Neural progenitor cell (in vitro differentiated cells): ENCODE measurements around the gene MFAP3. TPM values are rescaled to one million over a fixed set of nuclear protein-coding genes. Genes with fewer than 3 reads are reported as not detected.

Experiments used
- DNase-seq: peaks from one replicate; pipeline ENCODE4 v3.0.0-alpha.2; 2016; ENCODE audit warnings: low spot score
- H2AFZ ChIP-seq: fragments of 200-600 bp; sonication (generic); replicated peaks from 2 replicates; pipeline ENCODE4 v1.6.1; 2016; ENCODE audit warnings: antibody characterized with exemption
- H3F3A ChIP-seq: fragments of 200-600 bp; sonication (generic); 2 replicates; pipeline ENCODE4 v1.6.1; 2016; ENCODE audit warnings: antibody characterized with exemption, low read depth
- H3K27ac ChIP-seq: fragments of 200-600 bp; sonication (generic); 2 replicates; pipeline ENCODE4 v1.5.1; 2016; ENCODE audit warnings: mild to moderate bottlenecking
- H3K27me3 ChIP-seq: fragments of 200-600 bp; sonication (generic); 2 replicates; pipeline ENCODE4 v1.6.1; 2016; ENCODE audit warnings: mild to moderate bottlenecking, moderate library complexity
- H3K36me3 ChIP-seq: fragments of 200-600 bp; sonication (generic); 2 replicates; pipeline ENCODE4 v1.5.1; 2016
- H3K4me1 ChIP-seq: fragments of 200-600 bp; sonication (generic); 2 replicates; pipeline ENCODE4 v1.6.1; 2016; ENCODE audit warnings: mixed run types
- H3K4me2 ChIP-seq: fragments of 200-600 bp; sonication (generic); 2 replicates; pipeline ENCODE4 v1.6.1; 2016
- H3K4me3 ChIP-seq: fragments of 200-600 bp; sonication (generic); 2 replicates; pipeline ENCODE4 v1.5.1; 2016
- H3K79me2 ChIP-seq: fragments of 200-600 bp; sonication (generic); 2 replicates; pipeline ENCODE4 v1.6.1; 2016; ENCODE audit warnings: low read depth
- H3K9ac ChIP-seq: fragments of 200-600 bp; sonication (generic); 2 replicates; pipeline ENCODE4 v1.6.1; 2016
- H3K9me3 ChIP-seq: fragments of 200-600 bp; sonication (generic); 2 replicates; pipeline ENCODE4 v1.5.1; 2016; ENCODE audit warnings: low read depth
- H4K20me1 ChIP-seq: fragments of 200-600 bp; sonication (generic); 2 replicates; pipeline ENCODE4 v1.6.1; 2016; ENCODE audit warnings: low read depth
- H3K27ac Mint-ChIP-seq: 3 replicates; pipeline ENCODE4 v1.8.0; 2021; ENCODE audit warnings: mixed read lengths
- H3K27me3 Mint-ChIP-seq: 2 replicates; pipeline ENCODE4 v1.8.0; 2022; ENCODE audit warnings: low read depth, mild to moderate bottlenecking, inconsistent platforms, moderate library complexity, mixed read lengths; ENCODE audit not compliant: insufficient read depth
- H3K36me3 Mint-ChIP-seq: 3 replicates; pipeline ENCODE4 v1.8.0; 2021; ENCODE audit warnings: mixed read lengths
- H3K4me1 Mint-ChIP-seq: 3 replicates; pipeline ENCODE4 v1.8.0; 2021; ENCODE audit warnings: mixed read lengths
- H3K4me3 Mint-ChIP-seq: 3 replicates; pipeline ENCODE4 v1.8.0; 2021; ENCODE audit warnings: mild to moderate bottlenecking, moderate library complexity, mixed read lengths
- H3K9me3 Mint-ChIP-seq: 3 replicates; pipeline ENCODE4 v1.8.0; 2020; ENCODE audit warnings: mixed read lengths
- EZH2 ChIP-seq: fragments of 200-600 bp; sonication (generic); IDR thresholded peaks from 2 replicates; pipeline ENCODE4 v1.6.1; 2017; ENCODE audit warnings: antibody characterized with exemption, mild to moderate bottlenecking, moderate library complexity
- EZH2phosphoT487 ChIP-seq: fragments of 200-600 bp; sonication (generic); IDR thresholded peaks from 2 replicates; pipeline ENCODE4 v1.6.1; 2017; ENCODE audit warnings: antibody characterized with exemption
- total RNA-seq: library from RNA; depleted of rRNA; stranded (reverse); fragments of >200 nt; gene quantifications from 2 replicates; pipeline ENCODE4 v1.2.3, GENCODE V29; 2015; ENCODE audit warnings: low replicate concordance
- TF ChIP-seq, protein P1 (sequence below): fragments of 200-600 bp; sonication (generic); IDR thresholded peaks from 2 replicates; pipeline ENCODE4 v1.5.1; 2017; ENCODE audit warnings: antibody characterized with exemption, mild to moderate bottlenecking

MFAP3 gene
- total RNA-seq, 1 donor from 2014 or later = 89.7 TPM

DNA sequence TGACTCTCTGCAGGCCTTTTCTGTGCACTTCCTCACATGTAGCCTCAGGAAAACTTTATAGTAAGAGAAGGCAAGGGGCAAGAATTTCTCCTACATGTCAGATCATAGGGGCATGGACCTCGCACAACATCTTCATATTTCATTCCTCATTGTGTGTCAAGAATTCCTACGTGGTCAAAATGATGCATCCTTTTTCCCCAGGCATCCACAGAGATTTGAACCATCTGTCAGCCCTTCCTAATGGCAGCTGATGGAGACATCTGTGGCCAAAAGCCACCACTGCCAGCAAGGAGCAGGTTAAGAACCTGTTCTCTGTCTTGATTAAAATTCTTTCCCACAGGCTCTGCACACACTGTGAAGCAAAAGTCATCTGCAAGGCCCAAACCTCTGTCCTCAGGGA lies 42.5 kb downstream of the MFAP3 start:
- no peaks in the 10 kb centered on the region for H3K36me3 ChIP-seq
- Mint-ChIP-seq H3K27me3 (peaks cover 8% of the 10 kb centered on the region), H3K4me3 (no peak overlapping the region), H3K9me3 (no peaks in the 10 kb centered on the region), H3K4me1 (peaks cover 87% of the 10 kb centered on the region), H3K27ac (peak overlapping the region; percentile 74), H3K36me3 (no peaks in the 10 kb centered on the region)
- no peak overlapping the region for H3K9ac ChIP-seq
- H3K79me2 ChIP-seq = no peaks in the 10 kb centered on the region
- no peak overlapping the region for H3K4me2 ChIP-seq
- no peak overlapping the region for H3K4me3 ChIP-seq
- no peak for DNase-seq
- H3K9me3 ChIP-seq = no peaks in the 10 kb centered on the region
- no peak overlapping the region for H2AFZ ChIP-seq
- TF ChIP-seq EZH2phosphoT487 = no peak
- TF ChIP-seq, protein P1, sequence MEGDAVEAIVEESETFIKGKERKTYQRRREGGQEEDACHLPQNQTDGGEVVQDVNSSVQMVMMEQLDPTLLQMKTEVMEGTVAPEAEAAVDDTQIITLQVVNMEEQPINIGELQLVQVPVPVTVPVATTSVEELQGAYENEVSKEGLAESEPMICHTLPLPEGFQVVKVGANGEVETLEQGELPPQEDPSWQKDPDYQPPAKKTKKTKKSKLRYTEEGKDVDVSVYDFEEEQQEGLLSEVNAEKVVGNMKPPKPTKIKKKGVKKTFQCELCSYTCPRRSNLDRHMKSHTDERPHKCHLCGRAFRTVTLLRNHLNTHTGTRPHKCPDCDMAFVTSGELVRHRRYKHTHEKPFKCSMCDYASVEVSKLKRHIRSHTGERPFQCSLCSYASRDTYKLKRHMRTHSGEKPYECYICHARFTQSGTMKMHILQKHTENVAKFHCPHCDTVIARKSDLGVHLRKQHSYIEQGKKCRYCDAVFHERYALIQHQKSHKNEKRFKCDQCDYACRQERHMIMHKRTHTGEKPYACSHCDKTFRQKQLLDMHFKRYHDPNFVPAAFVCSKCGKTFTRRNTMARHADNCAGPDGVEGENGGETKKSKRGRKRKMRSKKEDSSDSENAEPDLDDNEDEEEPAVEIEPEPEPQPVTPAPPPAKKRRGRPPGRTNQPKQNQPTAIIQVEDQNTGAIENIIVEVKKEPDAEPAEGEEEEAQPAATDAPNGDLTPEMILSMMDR = no peak
- TF ChIP-seq EZH2 = no peak
- H3K4me1 ChIP-seq = peaks cover 54% of the 10 kb centered on the region
- peaks cover 13% of the 10 kb centered on the region for H4K20me1 ChIP-seq
- H3K27me3 ChIP-seq = no peaks in the 10 kb centered on the region
- H3K27ac ChIP-seq = no peak overlapping the region
- H3F3A ChIP-seq = peaks cover 53% of the 10 kb centered on the region

DNA sequence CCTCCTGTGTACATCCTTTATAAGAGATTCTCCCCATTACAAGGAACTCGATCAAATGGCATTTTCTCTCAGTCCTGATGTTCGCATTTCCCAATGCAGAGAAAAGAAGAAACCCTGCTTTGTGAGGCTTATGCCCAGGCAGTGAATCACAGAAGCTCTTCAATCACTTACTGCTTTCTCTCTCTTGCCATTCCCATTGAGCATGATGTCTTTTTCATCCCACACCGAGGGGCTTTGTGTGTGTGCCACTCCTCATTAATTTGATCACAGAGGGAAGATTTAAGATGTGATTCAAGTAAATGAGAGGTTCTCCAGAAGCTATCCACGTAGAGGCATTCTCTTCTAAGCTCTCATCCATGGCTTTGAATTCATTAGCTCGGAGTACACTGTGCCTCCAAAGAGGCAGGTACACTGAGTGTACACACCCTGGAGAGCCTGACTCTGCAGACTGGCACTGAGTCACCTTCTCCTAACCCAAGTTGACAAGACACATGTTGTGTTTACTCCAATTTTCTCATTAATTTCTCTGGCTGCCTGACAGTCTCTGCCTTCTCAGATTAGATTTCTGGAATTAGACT lies 45.4 kb downstream of the MFAP3 start:
- Mint-ChIP-seq H3K27ac (peak overlapping the region; percentile 34), H3K4me1 (peaks cover 78% of the 10 kb centered on the region), H3K9me3 (peaks cover 13% of the 10 kb centered on the region), H3K36me3 (peaks cover 7% of the 10 kb centered on the region), H3K4me3 (no peak overlapping the region), H3K27me3 (peaks cover 5% of the 10 kb centered on the region)
- peaks cover 52% of the 10 kb centered on the region for H3F3A ChIP-seq
- no peak for TF ChIP-seq EZH2phosphoT487
- TF ChIP-seq, protein P1 = no peak
- no peak for TF ChIP-seq EZH2
- no peaks in the 10 kb centered on the region for H3K79me2 ChIP-seq
- peaks cover 15% of the 10 kb centered on the region for H4K20me1 ChIP-seq
- no peaks in the 10 kb centered on the region for H3K36me3 ChIP-seq
- H3K27ac ChIP-seq = peak overlapping the region; percentile 33
- peak overlapping the region; percentile 65 for H3K4me2 ChIP-seq
- DNase-seq = peak; percentile 30
- H3K4me3 ChIP-seq = no peak overlapping the region
- H3K4me1 ChIP-seq = peaks cover 53% of the 10 kb centered on the region
- H3K9me3 ChIP-seq = no peaks in the 10 kb centered on the region
- H3K9ac ChIP-seq = no peak overlapping the region
- no peaks in the 10 kb centered on the region for H3K27me3 ChIP-seq
- no peak overlapping the region for H2AFZ ChIP-seq

DNA sequence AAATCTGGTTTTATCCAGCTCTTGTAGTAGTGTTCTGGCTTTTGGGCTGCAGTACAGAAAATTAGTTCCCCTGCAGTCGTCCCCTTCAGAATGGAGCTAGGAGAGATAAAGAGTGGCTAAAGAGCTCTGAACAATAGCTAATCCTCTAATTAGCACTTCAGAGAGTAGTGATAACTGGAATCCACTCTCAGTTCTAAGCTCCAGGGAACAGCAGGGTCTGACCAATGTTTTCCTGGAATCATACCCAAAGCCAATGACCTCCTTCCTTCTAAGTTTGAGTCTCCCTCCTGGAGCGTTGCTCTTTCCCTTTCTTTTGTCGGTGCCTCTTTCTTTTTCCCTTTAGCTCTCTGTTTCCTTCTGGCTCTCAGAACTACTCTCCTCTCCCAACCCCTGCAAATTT lies 47.4 kb downstream of the MFAP3 start:
- H3K27me3 Mint-ChIP-seq = peaks cover 3% of the 10 kb centered on the region
- H3K36me3 ChIP-seq = no peaks in the 10 kb centered on the region
- H3K4me2 ChIP-seq = peak overlapping the region; percentile 42
- DNase-seq = peak; percentile 84
- peaks cover 73% of the 10 kb centered on the region for H3K4me1 Mint-ChIP-seq
- H3K27ac Mint-ChIP-seq = peak overlapping the region; percentile 72
- no peak overlapping the region for H3K9ac ChIP-seq
- no peak overlapping the region for H2AFZ ChIP-seq
- peaks cover 11% of the 10 kb centered on the region for H3K36me3 Mint-ChIP-seq
- H3F3A ChIP-seq = peaks cover 52% of the 10 kb centered on the region
- no peaks in the 10 kb centered on the region for H3K9me3 ChIP-seq
- peak; percentile 73 for TF ChIP-seq EZH2phosphoT487
- TF ChIP-seq, protein P1 = no peak
- TF ChIP-seq EZH2 = no peak
- H3K4me3 ChIP-seq = no peak overlapping the region
- peaks cover 53% of the 10 kb centered on the region for H3K4me1 ChIP-seq
- H4K20me1 ChIP-seq = peaks cover 15% of the 10 kb centered on the region
- H3K4me3 Mint-ChIP-seq = peak overlapping the region; percentile 0
- no peaks in the 10 kb centered on the region for H3K79me2 ChIP-seq
- H3K27ac ChIP-seq = peak overlapping the region; percentile 82
- no peaks in the 10 kb centered on the region for H3K27me3 ChIP-seq
- H3K9me3 Mint-ChIP-seq = peaks cover 16% of the 10 kb centered on the region
